Measurements from ENCODE around the gene RHCG.
"Not testable (repeated sequence)": the region's sequence is repeated elsewhere in the genome, so short reads cannot be mapped to it uniquely, and the experiment has no call there.

The RHCG gene

GRCh38 chr15:89475661-89476060 is 20.7 kb downstream of the RHCG start:
- DNase-seq: no peak

- no peak for DNase-seq
Observed at GRCh38 chr15:89472785-89473256, 23.6 kb downstream of the RHCG start.

- DNase-seq: no peak
Observed at GRCh38 chr15:89469426-89470096, 26.8 kb downstream of the RHCG start.

- DNase-seq: not testable (repeated sequence)
Observed at GRCh38 chr15:89468813-89469212, 27.6 kb downstream of the RHCG start.

- DNase-seq: no peak
Observed at GRCh38 chr15:89463113-89463512, 33.3 kb downstream of the RHCG start.

DNA sequence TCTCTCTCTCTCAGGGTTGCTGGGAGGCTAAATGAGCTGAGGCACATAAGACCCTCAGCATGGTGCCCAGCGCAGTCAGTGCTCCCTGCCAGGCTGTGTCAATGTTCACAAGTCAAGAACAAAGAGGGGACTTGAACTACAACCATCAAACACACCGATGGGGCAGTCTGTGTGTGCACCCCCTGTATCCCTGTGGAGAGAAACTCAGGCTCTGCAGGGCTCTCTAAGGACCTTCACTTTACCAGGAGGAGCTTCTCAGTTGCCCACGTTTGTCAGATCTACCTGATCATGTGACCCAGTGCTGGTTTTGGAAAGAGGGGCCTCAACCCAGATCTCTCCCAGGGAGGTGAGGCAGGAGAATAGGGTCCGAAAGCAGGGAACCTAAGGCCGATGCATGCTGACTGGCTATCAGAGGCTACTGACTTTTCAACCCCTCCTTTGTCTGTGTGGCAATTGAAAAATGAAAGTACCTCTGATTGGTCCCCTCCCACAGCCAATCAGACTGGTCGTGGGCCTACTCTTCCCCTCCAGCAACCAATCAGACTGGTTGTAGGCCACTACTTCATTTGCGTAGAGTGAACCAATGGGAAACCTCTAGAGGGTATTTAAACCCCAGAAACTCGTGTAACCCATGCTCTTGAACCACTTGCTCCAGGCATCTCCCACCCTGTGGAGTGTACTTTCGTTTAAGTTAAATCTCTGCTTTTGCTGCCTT is 34.0 kb downstream of the RHCG start:
- DNase-seq: no peak

DNA sequence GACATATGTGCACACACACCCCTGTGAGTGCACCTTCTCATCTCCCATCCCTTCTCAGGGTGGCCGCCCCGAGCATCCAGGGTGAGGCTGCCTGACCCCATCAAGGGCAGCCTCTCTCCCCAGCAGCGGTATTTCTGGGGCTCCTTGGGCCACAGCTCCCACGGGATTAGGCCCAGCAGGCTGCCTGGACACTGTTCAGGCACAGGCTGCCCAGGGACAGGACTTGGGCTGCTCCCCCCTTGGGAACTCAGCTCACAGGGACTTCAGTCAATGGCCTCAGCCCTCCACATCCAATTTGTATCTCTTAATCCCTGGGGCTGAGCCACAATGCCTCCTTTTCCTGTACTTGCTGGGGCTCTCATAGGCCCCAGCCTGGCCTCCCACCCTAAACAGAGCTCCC is 35.0 kb downstream of the RHCG start:
- no peak for DNase-seq

DNA sequence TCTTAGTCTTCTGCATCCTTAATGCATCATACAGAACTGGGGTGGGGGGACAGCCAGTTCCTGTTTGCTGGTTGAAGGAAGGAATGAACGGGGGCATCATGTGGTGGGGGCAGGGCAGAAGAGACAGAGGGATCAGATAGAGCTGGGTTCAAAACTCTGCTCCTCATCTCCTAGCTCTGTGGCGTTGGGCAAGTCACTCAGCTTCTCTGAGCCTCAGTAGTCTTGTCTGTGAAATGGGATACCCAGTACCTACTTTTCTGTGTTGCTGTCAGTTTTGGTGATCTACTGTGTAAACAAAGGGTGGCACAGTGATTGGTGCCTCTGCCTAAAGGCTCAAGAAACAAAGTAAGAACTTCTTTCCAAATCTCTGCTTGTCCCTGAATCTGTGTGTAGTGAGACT is 36.3 kb downstream of the RHCG start:
- no peak for DNase-seq

- no peak for DNase-seq
Observed at GRCh38 chr15:89459271-89460038, 36.9 kb downstream of the RHCG start.

- no peak for DNase-seq
Observed at GRCh38 chr15:89458440-89458839, 37.9 kb downstream of the RHCG start.

- DNase-seq: no peak
Observed at GRCh38 chr15:89457086-89457485, 39.3 kb downstream of the RHCG start.

GRCh38 chr15:89455535-89455934 is 40.8 kb downstream of the RHCG start:
- DNase-seq: no peak

- no peak for DNase-seq
Observed at GRCh38 chr15:89452330-89452836, 44.0 kb downstream of the RHCG start.

DNA sequence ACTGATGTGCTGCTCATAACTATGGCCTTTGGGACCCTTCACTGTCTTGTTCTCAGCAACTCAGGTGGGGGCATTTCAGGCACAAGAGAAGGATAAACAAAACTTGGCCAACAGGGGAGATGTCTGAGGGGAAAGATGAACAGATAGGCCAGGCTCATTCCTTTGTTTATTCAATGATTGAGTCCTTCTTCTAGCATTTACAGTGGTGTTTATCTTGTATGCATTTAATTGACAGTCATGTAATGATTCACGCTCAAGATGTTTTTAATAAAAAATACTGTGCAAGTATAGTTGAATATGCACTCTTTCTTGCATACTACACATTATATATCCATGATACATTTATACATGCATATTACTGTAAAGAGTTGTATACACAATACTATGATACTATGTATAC is 44.5 kb downstream of the RHCG start:
- no peak for DNase-seq

- DNase-seq: no peak
Observed at GRCh38 chr15:89450076-89451006, 46.0 kb downstream of the RHCG start.

DNA sequence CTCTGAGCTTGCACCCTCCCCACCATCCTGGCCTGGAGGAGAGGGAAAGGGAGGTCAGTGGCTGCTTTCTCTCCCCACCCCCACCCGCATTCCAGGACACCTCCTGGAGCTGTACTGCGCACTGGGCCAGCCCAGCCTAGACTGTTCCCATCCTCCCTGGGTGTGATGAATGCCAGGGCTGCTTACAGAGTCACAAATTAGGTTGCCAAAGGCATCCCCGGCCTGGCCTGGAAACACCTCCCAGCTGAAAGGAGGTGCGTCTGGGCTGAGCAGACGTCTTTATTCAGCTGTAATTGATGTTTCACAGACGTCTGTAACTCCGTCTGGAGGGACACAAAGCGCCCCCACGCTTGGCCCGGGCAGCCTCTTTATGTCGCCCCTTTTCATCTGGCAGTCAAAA is 47.6 kb downstream of the RHCG start:
- no peak for DNase-seq

GRCh38 chr15:89447676-89448075 is 48.7 kb downstream of the RHCG start:
- no peak for DNase-seq

- DNase-seq: no peak
Observed at GRCh38 chr15:89446255-89446891, 50.0 kb downstream of the RHCG start.

- DNase-seq: no peak
Observed at GRCh38 chr15:89445518-89445917, 50.9 kb downstream of the RHCG start.

DNA sequence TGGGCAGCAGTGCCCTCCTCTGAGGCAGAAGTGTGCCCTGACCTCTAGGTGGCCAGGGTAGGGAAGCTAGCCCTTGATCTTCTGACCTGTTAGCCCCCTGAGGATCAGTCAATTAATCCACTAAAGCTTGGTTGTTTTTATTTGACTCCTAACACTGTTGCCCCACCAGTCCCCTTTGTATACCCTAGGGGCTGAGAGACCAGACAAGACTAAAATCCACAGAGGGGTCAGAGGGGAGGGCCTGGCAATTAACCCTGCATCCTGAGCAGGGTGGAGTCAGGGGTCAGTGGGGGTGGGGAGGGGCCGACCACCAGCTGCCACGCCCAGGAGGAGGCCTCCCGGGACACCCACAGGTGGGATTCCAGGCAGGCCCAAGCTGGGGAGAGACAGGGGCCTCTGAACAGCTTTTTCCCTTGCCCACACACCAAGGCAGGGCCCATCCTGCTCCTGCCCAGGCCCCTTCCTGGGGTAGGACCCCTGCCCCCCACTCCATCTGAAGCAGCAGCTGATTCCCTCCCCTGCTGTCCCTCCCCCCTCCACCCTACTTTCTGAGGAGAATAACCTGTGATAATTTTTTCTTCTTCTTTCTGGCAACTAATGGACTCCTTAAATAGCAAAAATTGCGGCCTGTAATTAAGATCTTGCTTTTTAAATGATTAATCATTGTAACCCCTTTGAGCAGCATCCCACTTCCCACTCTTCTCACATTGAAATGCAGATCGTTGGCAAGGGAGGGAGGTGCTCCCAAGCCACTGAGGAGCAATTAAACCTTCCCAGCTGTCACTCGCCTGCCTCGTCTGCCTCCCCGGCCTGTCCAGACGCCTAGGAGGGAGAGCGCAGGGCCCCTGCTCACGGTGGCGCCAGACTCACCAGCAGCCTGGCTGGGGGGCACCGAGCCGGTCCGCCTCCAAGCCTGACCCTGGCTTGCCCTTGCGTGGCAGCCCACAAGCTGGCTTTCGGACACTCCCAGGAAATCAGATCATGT is 51.9 kb downstream of the RHCG start:
- DNase-seq: no peak

GRCh38 chr15:89443581-89443980 is 52.8 kb downstream of the RHCG start:
- no peak for DNase-seq
